Hepatocyte (in vitro differentiated cells): ENCODE data around the gene DTX1.

ENCODE experiments used
- EZH2 ChIP-seq: fragments of 200-600 bp; sonication (generic); IDR thresholded peaks from 2 replicates; pipeline ENCODE4 v1.6.1; 2016; ENCODE audit warnings: antibody characterized with exemption, mild to moderate bottlenecking, borderline replicate concordance
- EZH2phosphoT487 ChIP-seq: fragments of 200-600 bp; sonication (generic); IDR thresholded peaks from one replicate; pipeline ENCODE4 v1.6.1; 2018; ENCODE audit warnings: antibody characterized with exemption, mild to moderate bottlenecking, low read depth, moderate library complexity; ENCODE audit not compliant: unreplicated experiment, severe bottlenecking
- TF ChIP-seq, protein P1 (sequence below): fragments of 200-600 bp; sonication (generic); IDR thresholded peaks from 2 replicates; pipeline ENCODE4 v1.5.1; 2016; ENCODE audit warnings: antibody characterized with exemption, mild to moderate bottlenecking; ENCODE audit not compliant: poor library complexity

DNA sequence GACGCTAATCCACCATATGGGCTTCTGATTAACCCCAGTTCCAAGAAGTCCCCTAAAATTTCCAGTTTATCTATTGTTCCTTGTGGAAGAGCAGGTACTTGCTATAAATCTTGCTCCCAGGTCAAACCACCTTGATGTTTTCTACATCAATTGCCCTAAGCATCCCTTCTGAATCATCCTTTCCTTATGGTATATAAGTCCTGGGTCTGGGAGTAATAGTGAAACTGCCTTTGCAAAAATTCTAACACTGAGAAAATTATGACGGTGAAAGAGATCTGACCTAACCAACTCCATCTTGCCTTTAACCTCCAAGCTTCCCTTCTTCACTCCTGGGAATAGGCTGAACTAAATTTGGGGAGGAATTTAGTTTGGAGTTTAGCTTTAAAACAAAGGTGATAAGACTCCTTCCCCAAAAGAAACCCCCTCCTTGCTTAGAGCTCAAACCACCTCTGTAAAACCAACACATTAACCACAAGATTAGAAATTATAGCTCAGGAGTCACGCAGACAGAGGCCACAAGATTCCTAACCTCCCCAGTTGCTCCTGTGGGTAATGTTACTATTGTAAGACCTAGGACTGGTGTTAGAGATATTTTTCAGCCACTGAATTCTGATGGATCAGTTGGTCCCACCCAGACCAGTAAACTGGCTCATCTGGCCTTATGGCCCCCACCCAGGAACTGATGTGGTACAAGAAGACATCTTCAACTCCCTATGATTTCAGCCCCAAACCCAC lies 33.8 kb upstream of the DTX1 start:
- TF ChIP-seq, protein P1, sequence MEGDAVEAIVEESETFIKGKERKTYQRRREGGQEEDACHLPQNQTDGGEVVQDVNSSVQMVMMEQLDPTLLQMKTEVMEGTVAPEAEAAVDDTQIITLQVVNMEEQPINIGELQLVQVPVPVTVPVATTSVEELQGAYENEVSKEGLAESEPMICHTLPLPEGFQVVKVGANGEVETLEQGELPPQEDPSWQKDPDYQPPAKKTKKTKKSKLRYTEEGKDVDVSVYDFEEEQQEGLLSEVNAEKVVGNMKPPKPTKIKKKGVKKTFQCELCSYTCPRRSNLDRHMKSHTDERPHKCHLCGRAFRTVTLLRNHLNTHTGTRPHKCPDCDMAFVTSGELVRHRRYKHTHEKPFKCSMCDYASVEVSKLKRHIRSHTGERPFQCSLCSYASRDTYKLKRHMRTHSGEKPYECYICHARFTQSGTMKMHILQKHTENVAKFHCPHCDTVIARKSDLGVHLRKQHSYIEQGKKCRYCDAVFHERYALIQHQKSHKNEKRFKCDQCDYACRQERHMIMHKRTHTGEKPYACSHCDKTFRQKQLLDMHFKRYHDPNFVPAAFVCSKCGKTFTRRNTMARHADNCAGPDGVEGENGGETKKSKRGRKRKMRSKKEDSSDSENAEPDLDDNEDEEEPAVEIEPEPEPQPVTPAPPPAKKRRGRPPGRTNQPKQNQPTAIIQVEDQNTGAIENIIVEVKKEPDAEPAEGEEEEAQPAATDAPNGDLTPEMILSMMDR = no peak
- no peak for TF ChIP-seq EZH2
- no peak for TF ChIP-seq EZH2phosphoT487
